Activated effector memory CD4-positive, alpha-beta T cell treated with anti-CD3 and anti-CD28 coated beads, Interleukin-2, amount 50 U/mL, for 16 hours (primary cell): ENCODE measurements around the gene NDUFB3.
"Not testable (repeated sequence)": the region's sequence is repeated elsewhere in the genome, so short reads cannot be mapped to it uniquely, and the experiment has no call there.

ENCODE experiments used
- DNase-seq: peaks from one replicate; pipeline ENCODE4 v3.0.0-alpha.2; 2020

The NDUFB3 gene

GRCh38 chr2:201071479-201072200 is at the start of gene NDUFB3, which contains the start of gene HYCC2:
TSS of gene NDUFB3 (plus strand) at chr2:201072001. CDS start at chr2:201078883, 6,882 bp downstream.
TSS of gene HYCC2 (minus strand) at chr2:201071671. CDS start at chr2:201024009, 47,662 bp downstream.
- peak; percentile 96 for DNase-seq

GRCh38 chr2:201024518-201024917 is 47.3 kb upstream of the NDUFB3 start:
- no peak for DNase-seq

GRCh38 chr2:201034355-201034754 is 37.4 kb upstream of the NDUFB3 start:
- not testable (repeated sequence) for DNase-seq

GRCh38 chr2:201038361-201038760 is 33.4 kb upstream of the NDUFB3 start:
- not testable (repeated sequence) for DNase-seq

- no peak for DNase-seq
Measured at GRCh38 chr2:201038855-201039254, 32.9 kb upstream of the NDUFB3 start.

DNA sequence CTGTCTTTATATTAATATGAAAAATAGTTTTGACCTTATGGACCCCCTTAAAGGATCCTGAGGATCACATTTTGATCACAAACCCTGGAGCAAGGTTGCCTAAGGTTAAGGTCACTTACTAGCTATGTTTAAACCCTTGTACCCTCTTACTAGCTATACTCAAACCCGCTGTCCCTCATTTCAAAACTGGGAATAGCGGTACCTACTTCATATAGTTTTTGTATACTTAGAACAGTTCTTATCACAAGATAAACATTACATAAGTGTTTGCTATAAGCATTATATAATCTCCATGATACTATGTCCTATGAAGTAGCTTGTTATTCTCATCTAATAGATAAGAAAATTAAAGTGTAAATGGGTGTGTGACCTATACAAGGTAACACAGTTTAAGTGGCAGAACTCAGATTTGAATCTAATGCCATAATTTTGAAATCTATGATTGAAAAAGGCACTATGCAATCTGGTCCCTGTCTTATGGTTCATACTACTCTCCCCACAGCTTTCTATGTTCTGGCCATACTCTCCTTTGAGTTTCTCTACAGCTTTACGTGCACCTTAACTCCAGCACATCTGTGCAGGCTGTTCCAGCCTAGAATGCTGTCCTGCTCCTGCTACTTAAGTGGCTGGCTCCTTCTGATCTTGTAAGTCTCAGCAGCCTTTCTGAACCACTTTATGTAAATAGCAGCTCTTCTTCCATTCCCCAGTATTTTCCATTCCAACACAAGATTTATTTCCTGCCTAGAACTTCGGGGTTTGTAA is 30.8 kb upstream of the NDUFB3 start:
- no peak for DNase-seq

- DNase-seq: not testable (repeated sequence)
Measured at GRCh38 chr2:201042451-201042850, 29.4 kb upstream of the NDUFB3 start.

GRCh38 chr2:201043050-201043449 is 28.8 kb upstream of the NDUFB3 start:
- not testable (repeated sequence) for DNase-seq

GRCh38 chr2:201046881-201047280 is 24.9 kb upstream of the NDUFB3 start:
- DNase-seq: no peak

DNA sequence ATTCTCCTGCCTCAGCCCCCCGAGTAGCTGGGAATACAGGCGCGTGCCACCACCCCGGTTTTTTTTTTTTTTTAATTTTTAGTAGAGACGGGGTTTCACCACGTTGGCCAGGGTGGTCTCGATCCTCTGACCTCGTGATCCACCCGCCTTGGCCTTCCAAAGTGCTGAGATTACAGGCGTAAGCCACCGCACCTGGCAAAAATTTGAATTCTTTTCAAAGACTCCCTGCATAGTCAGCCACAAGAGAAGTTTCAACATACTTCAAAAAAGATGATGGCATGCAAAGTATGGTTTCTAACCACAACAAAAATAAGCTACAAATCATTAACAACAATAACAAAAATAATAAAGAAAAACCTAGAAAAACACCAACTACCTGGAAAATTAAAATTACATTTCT is 22.3 kb upstream of the NDUFB3 start:
- no peak for DNase-seq

GRCh38 chr2:201057087-201057521 is 14.7 kb upstream of the NDUFB3 start:
- DNase-seq: no peak

- DNase-seq: no peak
Measured at GRCh38 chr2:201057715-201058248, 14.0 kb upstream of the NDUFB3 start.

- DNase-seq: no peak
Measured at GRCh38 chr2:201058914-201059313, 12.9 kb upstream of the NDUFB3 start.

DNA sequence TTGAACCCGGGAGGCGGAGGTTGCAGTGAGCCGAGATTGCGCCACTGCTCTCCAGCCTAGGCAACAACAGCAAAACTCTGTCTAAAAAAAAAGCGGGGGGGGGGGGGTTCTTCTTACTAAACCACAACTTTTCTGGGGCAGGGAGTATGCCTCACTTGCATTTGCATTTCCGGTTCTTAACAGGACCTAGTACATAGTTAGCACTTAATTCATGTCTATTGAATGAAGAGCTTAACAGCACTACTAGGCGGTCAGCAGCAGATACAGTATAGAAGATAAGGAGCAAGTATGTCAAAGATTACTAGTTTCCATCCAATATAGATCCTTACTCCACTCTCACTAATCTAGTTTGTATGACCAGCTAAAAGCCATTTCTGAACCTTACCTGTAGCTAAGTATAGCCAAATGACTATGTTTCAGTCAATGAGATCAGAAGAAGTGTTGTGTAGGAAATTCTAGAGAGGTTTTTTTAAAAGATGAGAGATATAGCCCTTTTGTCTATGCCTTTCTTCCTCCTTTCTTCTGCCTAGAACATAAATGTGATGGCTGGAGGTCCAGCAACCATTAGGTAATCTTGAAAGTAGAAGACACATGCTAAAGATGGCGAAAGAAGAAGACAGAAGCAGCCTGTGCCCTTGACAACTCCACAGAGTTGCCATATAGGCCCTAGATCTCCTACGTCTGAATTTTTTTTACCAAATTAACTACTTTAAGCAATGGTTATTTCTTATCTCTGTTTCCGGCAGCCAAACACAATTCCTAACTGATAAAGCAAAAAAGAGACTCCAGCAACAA is 11.6 kb upstream of the NDUFB3 start:
- DNase-seq: no peak

GRCh38 chr2:201063516-201063915 is 8.3 kb upstream of the NDUFB3 start:
- not testable (repeated sequence) for DNase-seq

DNA sequence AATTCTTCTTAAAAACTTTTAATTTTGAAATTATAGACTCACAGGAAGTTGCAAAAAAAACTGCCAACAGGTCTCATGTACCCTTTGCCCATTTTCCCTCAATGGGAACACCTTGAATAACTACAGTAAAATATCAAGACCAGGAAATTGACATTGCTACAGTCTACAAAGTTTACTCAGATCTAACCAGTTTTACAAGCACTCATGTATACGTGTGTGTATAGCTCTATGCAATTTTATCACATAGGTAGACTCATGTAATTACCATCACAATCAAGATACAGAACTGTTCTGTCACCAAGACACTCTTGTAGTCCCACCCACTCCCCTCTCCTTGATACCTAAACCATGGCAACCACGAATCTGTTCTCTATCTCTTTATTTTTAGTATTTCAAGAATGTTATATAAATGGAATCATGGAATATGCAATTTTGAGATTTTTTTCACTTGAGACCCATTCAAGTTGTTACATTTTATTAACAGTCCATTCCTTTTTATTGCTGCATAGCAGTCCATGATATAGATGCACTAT is 6.9 kb upstream of the NDUFB3 start:
- no peak for DNase-seq

DNA sequence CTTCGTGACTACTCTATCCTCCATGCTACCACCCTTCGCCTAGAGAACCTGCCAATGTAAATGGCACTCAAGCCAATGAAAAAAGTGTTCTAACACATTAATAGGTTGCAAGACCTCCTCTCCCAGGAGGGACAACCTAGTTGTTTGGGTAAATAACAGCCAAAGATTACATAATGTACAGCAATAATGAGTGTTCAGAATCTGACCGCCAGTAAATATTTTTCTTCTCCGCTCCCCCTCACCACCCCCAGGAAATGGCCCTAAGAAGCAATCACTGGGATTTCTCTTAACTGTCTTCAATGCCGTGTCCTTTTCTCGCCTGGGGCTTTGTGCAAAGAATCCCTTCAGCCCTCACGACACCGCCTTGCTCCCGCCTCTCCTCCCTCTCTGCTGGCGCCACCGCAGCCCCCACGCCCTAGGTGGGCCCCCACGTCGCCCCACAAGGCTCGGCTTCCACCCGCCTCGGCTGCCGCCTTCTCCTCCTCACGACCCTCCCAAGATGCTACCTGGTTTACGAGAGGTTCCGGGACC is 788 bp upstream of the NDUFB3 start:
- no peak for DNase-seq

DNA sequence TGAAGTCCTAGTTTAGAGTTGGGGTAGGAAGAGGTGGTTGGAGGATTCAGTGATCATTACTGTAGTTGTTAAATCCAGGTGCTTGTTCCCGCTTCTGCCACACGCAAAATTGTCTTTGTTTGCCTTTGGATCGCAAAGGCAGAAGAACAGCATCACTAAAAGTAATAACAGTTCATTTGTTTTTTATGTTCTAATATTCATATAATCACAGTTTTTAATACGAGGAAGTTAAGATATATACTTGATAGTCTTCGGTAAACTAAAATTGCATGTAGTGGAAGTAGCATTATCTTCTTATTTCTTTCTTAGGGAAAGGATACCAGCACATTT is 365 bp downstream of the NDUFB3 start:
- no peak for DNase-seq

DNA sequence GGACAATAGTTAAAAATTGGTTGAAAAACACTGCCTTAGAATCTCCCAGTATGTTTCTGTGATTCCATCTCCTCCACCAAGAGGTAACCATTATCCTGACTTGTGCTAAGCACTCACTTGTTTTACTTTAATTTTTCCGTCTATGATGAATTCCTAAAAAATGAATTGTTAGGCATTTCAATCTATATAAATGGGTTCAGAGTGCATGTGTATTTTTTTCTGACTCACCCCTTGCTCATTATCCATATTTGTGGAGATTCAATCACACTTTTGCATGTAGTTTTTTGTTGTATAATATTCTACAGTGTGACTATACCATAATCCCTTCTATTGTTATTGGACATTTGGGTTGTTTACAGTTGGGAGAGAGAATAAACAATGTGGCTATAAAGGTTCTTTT is 1.3 kb downstream of the NDUFB3 start:
- DNase-seq: no peak

- no peak for DNase-seq
Measured at GRCh38 chr2:201074996-201075395, 3.2 kb downstream of the NDUFB3 start.

DNA sequence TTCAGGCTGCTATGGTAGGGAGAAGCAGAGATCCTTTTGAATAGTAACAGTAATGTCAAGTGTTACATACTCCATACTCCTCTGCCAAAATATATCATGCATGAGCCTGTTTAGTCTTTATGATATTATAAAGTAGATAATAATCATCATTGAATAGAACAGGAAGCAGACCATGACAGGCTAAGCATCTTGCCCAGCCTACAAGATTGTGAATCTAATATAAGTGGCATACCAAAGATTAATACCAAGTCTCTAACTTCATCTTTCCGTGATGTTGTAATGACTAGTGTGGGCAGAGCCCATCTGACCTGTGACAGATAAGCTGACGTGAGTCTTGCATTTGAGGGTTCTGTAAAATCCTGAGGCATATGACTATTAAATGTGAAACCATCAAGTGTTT is 13.1 kb downstream of the NDUFB3 start:
- no peak for DNase-seq

DNA sequence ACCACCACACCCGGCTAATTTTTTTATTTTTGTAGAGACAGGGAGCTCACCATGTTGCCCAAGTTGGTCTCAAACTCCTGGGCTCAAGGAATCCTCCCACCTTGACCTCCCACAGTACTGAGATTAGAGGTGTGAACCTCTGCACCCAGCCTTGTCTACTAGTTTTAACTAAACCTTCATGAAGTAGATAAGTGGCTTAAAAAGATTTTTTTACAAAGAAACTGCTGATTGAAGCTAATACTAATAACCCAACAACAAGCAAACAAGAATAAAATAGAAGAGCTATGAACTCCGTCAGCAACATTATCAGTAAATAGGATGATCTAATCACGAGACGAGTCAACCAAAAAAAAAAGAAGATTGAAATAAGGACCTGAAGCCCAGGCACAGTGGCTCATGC is 18.8 kb downstream of the NDUFB3 start:
- DNase-seq: no peak

DNA sequence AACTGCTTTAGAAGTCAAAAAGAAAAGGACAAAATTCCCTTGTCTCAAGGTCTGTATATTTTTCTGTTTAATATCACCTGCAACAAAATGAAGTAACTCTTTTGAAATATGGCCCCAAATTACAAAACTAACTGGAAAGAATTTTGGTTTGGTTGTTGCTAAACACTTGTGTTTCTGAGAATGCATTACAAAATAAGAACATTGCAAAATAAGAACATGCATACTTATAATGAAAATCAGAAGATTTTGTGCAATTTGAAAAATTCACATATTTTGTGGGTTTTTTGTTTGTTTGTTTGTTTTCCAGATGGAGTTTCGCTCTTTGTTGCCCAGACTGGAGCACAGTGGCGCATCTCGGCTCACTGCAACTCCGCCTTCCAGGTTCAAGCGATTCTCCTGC is 21.8 kb downstream of the NDUFB3 start:
- no peak for DNase-seq
